ENCODE results near the gene DPYD.

DPYD gene

GRCh38 chr1:97925151-97925550 is 4.3 kb upstream of the DPYD start:
- TF ChIP-seq, protein P1, sequence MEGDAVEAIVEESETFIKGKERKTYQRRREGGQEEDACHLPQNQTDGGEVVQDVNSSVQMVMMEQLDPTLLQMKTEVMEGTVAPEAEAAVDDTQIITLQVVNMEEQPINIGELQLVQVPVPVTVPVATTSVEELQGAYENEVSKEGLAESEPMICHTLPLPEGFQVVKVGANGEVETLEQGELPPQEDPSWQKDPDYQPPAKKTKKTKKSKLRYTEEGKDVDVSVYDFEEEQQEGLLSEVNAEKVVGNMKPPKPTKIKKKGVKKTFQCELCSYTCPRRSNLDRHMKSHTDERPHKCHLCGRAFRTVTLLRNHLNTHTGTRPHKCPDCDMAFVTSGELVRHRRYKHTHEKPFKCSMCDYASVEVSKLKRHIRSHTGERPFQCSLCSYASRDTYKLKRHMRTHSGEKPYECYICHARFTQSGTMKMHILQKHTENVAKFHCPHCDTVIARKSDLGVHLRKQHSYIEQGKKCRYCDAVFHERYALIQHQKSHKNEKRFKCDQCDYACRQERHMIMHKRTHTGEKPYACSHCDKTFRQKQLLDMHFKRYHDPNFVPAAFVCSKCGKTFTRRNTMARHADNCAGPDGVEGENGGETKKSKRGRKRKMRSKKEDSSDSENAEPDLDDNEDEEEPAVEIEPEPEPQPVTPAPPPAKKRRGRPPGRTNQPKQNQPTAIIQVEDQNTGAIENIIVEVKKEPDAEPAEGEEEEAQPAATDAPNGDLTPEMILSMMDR (IDR thresholded peaks at IDR 0.05; ENCODE audit: insufficient read depth, low read length, poor library complexity, severe bottlenecking) = no peak
- no peak overlapping the region for H3K4me3 ChIP-seq (replicated peaks; ENCODE audit: low read depth, low read length)
- DNase-seq (ENCODE audit: extremely low read depth, insufficient read length) = no peak
- H3K27me3 ChIP-seq (replicated peaks; ENCODE audit: control insufficient read depth, insufficient read depth, low read length) = no peaks in the 10 kb centered on the region
- H3K36me3 ChIP-seq (ENCODE audit: control insufficient read depth, insufficient read depth, low read length) = no peaks in the 10 kb centered on the region

- H3K36me3 ChIP-seq (ENCODE audit: control insufficient read depth, insufficient read depth, low read length) = no peaks in the 10 kb centered on the region
- no peak overlapping the region for H3K4me3 ChIP-seq (replicated peaks; ENCODE audit: low read depth, low read length)
- TF ChIP-seq, protein P1 (IDR thresholded peaks at IDR 0.05; ENCODE audit: insufficient read depth, low read length, poor library complexity, severe bottlenecking) = no peak
- H3K27me3 ChIP-seq (replicated peaks; ENCODE audit: control insufficient read depth, insufficient read depth, low read length) = no peaks in the 10 kb centered on the region
- no peak for DNase-seq (ENCODE audit: extremely low read depth, insufficient read length)
Observed at GRCh38 chr1:97923811-97924210, 3.0 kb upstream of the DPYD start.

DNA sequence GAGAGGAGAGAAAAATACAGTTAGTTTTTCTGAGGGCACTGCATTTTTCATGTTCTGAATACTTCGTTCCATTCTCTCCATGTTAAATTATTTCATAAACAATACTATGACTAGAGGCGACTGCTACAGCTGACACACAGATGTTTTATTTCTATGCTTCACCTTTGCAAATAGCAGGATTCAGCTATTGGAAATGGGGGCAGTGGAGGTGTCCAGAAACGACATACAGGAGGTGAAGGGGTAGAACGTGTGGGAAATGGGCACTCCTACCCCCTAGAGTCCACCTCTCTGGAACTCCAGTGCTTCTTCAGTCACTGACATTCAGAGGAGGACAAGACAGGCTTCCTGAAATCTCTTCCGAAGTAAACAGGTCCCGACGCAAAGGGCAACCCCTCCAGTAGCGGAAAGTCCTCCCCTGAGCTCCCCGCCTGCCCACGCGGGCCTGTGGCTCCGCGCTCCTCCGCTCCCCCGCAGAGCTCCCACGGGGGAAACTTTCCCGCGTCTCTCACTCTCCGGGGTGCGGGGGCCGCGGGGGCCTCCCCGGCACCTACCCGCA is 480 bp downstream of the DPYD start:
- no peaks in the 10 kb centered on the region; the same call in 1 of the 2 replicates for H3K27me3 ChIP-seq (replicated peaks; ENCODE audit: control insufficient read depth, insufficient read depth, low read length)
- TF ChIP-seq, protein P1 (IDR thresholded peaks at IDR 0.05; ENCODE audit: insufficient read depth, low read length, poor library complexity, severe bottlenecking) = no peak
- peak overlapping the region; percentile 65 for H3K4me3 ChIP-seq (replicated peaks; ENCODE audit: low read depth, low read length)
- DNase-seq (ENCODE audit: extremely low read depth, insufficient read length) = no peak
- no peaks in the 10 kb centered on the region for H3K36me3 ChIP-seq (ENCODE audit: control insufficient read depth, insufficient read depth, low read length)

DNA sequence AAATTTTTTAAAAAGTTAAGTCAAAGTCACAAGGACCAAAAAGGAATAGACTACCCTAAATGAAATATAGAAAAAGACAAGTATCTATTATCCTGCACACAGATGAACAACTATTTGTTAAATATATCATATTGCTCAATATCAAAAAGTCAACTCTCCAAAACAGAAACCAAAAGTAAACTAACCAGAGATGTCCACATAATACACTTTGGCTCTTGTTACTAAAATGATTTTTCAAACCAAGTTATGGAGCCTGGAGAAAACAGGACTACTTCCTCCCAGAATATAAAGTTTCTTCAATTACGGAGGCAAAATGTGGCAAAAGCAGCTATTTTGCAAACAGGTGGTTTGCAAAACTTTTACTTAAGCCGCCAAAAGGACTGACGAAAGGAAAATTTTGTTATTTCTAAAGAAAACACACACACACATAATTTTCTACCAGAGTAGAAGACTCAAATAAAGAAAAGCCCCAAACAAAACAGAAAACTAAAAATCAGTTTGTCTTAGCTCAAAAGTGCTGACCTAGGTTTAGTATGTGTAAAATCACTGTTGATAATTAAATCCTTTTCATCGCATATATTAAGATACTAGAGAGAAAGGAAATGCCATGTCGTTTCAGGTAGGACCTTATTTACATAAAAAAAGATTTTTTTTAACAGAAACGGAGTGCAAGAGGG is 1.1 kb downstream of the DPYD start:
- TF ChIP-seq, protein P1 (IDR thresholded peaks at IDR 0.05; ENCODE audit: insufficient read depth, low read length, poor library complexity, severe bottlenecking) = no peak
- Histone ChIP-seq H3K27me3 (replicated peaks; ENCODE audit: control insufficient read depth, insufficient read depth, low read length) (no peaks in the 10 kb centered on the region; the same call in 1 of the 2 replicates), H3K36me3 (ENCODE audit: control insufficient read depth, insufficient read depth, low read length) (no peaks in the 10 kb centered on the region), H3K4me3 (replicated peaks; ENCODE audit: low read depth, low read length) (peak overlapping the region; percentile 65)
- no peak for DNase-seq (ENCODE audit: extremely low read depth, insufficient read length)

GRCh38 chr1:97918961-97919360 is 1.9 kb downstream of the DPYD start:
- no peak overlapping the region for H3K4me3 ChIP-seq (replicated peaks; ENCODE audit: low read depth, low read length)
- H3K36me3 ChIP-seq (ENCODE audit: control insufficient read depth, insufficient read depth, low read length) = no peaks in the 10 kb centered on the region
- TF ChIP-seq, protein P1 (IDR thresholded peaks at IDR 0.05; ENCODE audit: insufficient read depth, low read length, poor library complexity, severe bottlenecking) = no peak
- no peak for DNase-seq (ENCODE audit: extremely low read depth, insufficient read length)
- no peaks in the 10 kb centered on the region; the same call in 1 of the 2 replicates for H3K27me3 ChIP-seq (replicated peaks; ENCODE audit: control insufficient read depth, insufficient read depth, low read length)
